RWPE1 (cell line): ENCODE measurements around the gene DCDC2C.

ENCODE experiments used
- CTCF ChIA-PET: fragments of 350-600 bp; sonication (Branson Sonifier 250); formaldehyde crosslinking; extraction: SDS; loops from one replicate; lab custom pipeline; 2021; lab: Yijun Ruan, JAX
- POLR2A ChIA-PET: fragments of 400-600 bp; formaldehyde crosslinking; extraction: SDS; loops from one replicate; lab custom pipeline; 2020; ENCODE audit warnings: antibody characterized with exemption; ENCODE audit not compliant: low non-redundant PET; lab: Yijun Ruan, JAX
- DNase-seq: peaks from one replicate; pipeline ENCODE4 v3.0.0; 2012; ENCODE audit warnings: low spot score
- H3K27ac ChIP-seq: fragments of 450-650 bp; 2 replicates; pipeline ENCODE4 v1.5.1; 2017
- TF ChIP-seq, protein P1 (sequence below): fragments of 450-650 bp; conservative IDR thresholded peaks from 2 replicates; pipeline ENCODE4 v1.5.1; 2017; ENCODE audit warnings: low read depth, mild to moderate bottlenecking

The DCDC2C gene

GRCh38 chr2:3679180-3679579 is 24.2 kb upstream of the DCDC2C start:
- POLR2A ChIA-PET: no interaction called here
- DNase-seq: no peak
- TF ChIP-seq, protein P1, sequence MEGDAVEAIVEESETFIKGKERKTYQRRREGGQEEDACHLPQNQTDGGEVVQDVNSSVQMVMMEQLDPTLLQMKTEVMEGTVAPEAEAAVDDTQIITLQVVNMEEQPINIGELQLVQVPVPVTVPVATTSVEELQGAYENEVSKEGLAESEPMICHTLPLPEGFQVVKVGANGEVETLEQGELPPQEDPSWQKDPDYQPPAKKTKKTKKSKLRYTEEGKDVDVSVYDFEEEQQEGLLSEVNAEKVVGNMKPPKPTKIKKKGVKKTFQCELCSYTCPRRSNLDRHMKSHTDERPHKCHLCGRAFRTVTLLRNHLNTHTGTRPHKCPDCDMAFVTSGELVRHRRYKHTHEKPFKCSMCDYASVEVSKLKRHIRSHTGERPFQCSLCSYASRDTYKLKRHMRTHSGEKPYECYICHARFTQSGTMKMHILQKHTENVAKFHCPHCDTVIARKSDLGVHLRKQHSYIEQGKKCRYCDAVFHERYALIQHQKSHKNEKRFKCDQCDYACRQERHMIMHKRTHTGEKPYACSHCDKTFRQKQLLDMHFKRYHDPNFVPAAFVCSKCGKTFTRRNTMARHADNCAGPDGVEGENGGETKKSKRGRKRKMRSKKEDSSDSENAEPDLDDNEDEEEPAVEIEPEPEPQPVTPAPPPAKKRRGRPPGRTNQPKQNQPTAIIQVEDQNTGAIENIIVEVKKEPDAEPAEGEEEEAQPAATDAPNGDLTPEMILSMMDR: no peak
- H3K27ac ChIP-seq: no peak overlapping the region
- CTCF ChIA-PET: no interaction called here

GRCh38 chr2:3679616-3680393 is 23.6 kb upstream of the DCDC2C start:
- ChIA-PET CTCF (no interaction called here), POLR2A (no interaction called here)
- H3K27ac ChIP-seq: no peak overlapping the region
- TF ChIP-seq, protein P1: no peak
- no peak for DNase-seq

DNA sequence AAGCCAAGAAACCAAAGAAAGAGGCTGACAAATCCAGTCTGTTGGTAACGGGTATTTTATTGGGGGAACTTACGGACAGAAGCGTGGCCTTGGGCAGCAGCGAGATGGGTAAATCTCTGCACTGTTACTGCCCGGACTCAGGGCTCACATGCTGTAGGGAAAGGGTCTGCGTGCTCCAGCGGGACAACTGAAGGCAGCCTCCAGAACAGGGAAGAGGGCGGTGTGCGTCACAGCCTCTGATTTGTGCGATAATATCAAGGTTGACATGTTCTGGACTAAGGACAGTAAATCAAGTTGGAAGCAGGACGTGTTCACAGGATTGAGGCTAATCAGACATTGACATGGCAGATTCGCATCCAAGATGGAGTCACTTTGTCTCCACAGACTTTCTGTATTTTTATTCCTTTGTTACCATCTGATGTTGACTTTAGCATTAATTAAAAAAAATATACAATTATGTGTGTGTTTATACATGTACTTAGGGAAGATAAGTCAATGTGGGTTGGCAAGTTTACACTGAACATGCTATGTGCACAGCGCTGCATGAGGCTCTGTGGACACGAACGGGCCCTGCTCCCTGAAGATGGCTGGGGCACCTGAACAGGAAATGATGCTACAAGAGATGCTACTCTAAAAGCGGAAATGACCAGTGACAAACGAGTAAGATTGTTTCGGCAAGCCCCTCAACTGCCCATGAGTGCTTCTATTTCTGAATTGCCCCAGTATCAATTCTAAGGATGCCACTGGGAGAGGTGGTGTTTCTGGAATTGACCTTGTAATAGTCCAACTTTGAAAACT is 22.6 kb upstream of the DCDC2C start:
- TF ChIP-seq, protein P1: no peak
- DNase-seq: no peak
- H3K27ac ChIP-seq: no peak overlapping the region
- ChIA-PET CTCF (no interaction called here), POLR2A (no interaction called here)

DNA sequence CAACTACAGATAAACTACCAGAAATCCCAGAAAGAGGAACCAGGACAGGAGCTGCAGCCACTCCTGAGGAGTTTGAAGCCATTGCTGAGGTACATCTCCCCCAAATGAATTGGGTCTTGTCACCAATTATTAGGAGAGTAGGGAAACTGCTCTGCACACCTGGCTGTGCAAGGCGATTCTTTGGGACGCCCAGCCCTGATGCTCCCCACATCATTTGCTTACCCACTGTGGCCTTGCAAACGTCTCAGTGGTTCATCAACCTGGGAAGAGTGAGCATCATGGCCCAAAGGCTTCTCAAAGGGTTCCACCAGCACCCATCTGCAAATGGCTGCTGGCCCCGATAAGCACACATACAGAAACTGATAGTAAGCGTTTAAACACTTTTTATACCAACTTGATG is 21.8 kb upstream of the DCDC2C start:
- no peak overlapping the region for H3K27ac ChIP-seq
- POLR2A ChIA-PET: no interaction called here
- CTCF ChIA-PET: no interaction called here
- no peak for DNase-seq
- TF ChIP-seq, protein P1: no peak

- DNase-seq: no peak
- ChIA-PET POLR2A (no interaction called here), CTCF (no interaction called here)
- no peak overlapping the region for H3K27ac ChIP-seq
- TF ChIP-seq, protein P1: no peak
Measured at GRCh38 chr2:3682811-3683210, 20.6 kb upstream of the DCDC2C start.

GRCh38 chr2:3683748-3684454 is 19.5 kb upstream of the DCDC2C start:
- no peak for DNase-seq
- H3K27ac ChIP-seq: no peak overlapping the region
- ChIA-PET POLR2A (no interaction called here), CTCF (interaction anchor here (0.6 kb wide), 1 partner anchor 19 kb away, joined by 4 read pairs; no protein-coding TSS in a partner anchor)
- TF ChIP-seq, protein P1: no peak
